HCT116 (cell line): ENCODE data around the gene PACS2. TPM values are rescaled to one million over a fixed set of nuclear protein-coding genes. Genes with fewer than 3 reads are reported as not detected.

Experiments
- ATAC-seq: fragments of 200-7000 bp; cut with Tn5 transposase; 2 replicates; pipeline ENCODE4 v1.9.1; 2020; ENCODE audit warnings: mild to moderate bottlenecking, moderate library complexity
- BruUV-seq: library from RNA; stranded (reverse); fragments of 400-500 nt; replicated peaks from 2 replicates; lab custom pipeline; 2021; lab: Mats Ljungman, UMichigan
- CTCF ChIA-PET: fragments of 300-600 bp; sonication (Branson Sonifier 250); formaldehyde crosslinking; loops from one replicate; lab custom pipeline; 2021; ENCODE audit warnings: antibody characterized with exemption; lab: Charles Lee
- POLR2A ChIA-PET: fragments of 300-600, 350-600 bp; sonication (Branson Sonifier 250); formaldehyde crosslinking; loops from one replicate; lab custom pipeline; 2021; ENCODE audit warnings: antibody characterized with exemption; lab: Charles Lee
- RAD21 ChIA-PET, 2 experiments: fragments of 300-600 bp; sonication (Branson Sonifier 250); formaldehyde crosslinking; loops; one replicate each; lab custom pipeline; 2023; ENCODE audit warnings: low total read pairs in 2 of 2; ENCODE audit not compliant: uncharacterized antibody in 2 of 2, unreplicated experiment in 2 of 2, low non-redundant PET in 1 of 2; lab: Charles Lee
- DNase-seq: peaks from one replicate; pipeline ENCODE4 v3.0.0-alpha.2; 2010; ENCODE audit warnings: low read depth, low spot score
- H2AFZ ChIP-seq: fragments of 200-600 bp; shearing (Covaris generic), sonication (generic); 2 replicates; pipeline ENCODE4 v1.6.1; 2017; ENCODE audit warnings: low read depth, mixed run types, mixed read lengths, antibody characterized with exemption, low read length; ENCODE audit not compliant: poor library complexity, severe bottlenecking
- H3K27ac ChIP-seq: 2 replicates; pipeline ENCODE4 v1.5.1; 2012; ENCODE audit warnings: low read depth, low read length
- H3K27me3 ChIP-seq: fragments of 200-600 bp; sonication (generic); 2 replicates; pipeline ENCODE4 v1.6.1; 2016; ENCODE audit warnings: mixed run types, low read length, mixed read lengths; ENCODE audit not compliant: insufficient read depth
- H3K36me3 ChIP-seq, 2 experiments: fragments of 200-500 bp in 1 of 2; fragments of 200-600 bp in 1 of 2; sonication (Bioruptor generic) in 1 of 2; sonication (generic) in 1 of 2; 2 replicates each; pipeline versions ENCODE4 v1.5.1 to v1.6.1; 2014 to 2016; ENCODE audit warnings: low read length in 2 of 2, inconsistent platforms in 1 of 2, mixed read lengths in 1 of 2, mixed run types in 1 of 2; ENCODE audit not compliant: insufficient read depth in 2 of 2, control insufficient read depth in 1 of 2
- H3K4me1 ChIP-seq, 2 experiments: fragments of 200-600 bp in 1 of 2; sonication (generic) in 1 of 2; 2 replicates each; pipeline versions ENCODE4 v1.5.1 to v1.6.1; 2012 to 2017; ENCODE audit warnings: low read length in 2 of 2, inconsistent platforms in 1 of 2, mild to moderate bottlenecking in 1 of 2, mixed read lengths in 1 of 2, mixed run types in 1 of 2, moderate library complexity in 1 of 2; ENCODE audit not compliant: insufficient read depth in 2 of 2, control insufficient read depth in 1 of 2
- H3K4me2 ChIP-seq: fragments of 200-600 bp; sonication (generic); 2 replicates; pipeline ENCODE4 v1.6.1; 2017; ENCODE audit warnings: mixed run types, low read length, mixed read lengths
- H3K4me3 ChIP-seq, 2 experiments: fragments of 200-600 bp in 1 of 2; sonication (generic) in 1 of 2; replicated peaks in 1 of 2; 2 replicates each; pipeline ENCODE4 v1.5.1; 2011 to 2016; ENCODE audit warnings: low read length in 2 of 2, control low read depth in 1 of 2, low read depth in 1 of 2, mild to moderate bottlenecking in 1 of 2, mixed read lengths in 1 of 2, mixed run types in 1 of 2
- H3K79me2 ChIP-seq: fragments of 200-600 bp; sonication (generic); 2 replicates; pipeline ENCODE4 v1.6.1; 2017; ENCODE audit warnings: mild to moderate bottlenecking, mixed run types, low read length, moderate library complexity, mixed read lengths; ENCODE audit not compliant: insufficient read depth
- H3K9ac ChIP-seq: fragments of 200-600 bp; sonication (generic); 2 replicates; pipeline ENCODE4 v1.6.1; 2016; ENCODE audit warnings: low read length, mixed read lengths
- H3K9me2 ChIP-seq: fragments of 200-600 bp; sonication (generic), shearing (Covaris generic); 2 replicates; pipeline ENCODE4 v1.6.1; 2017; ENCODE audit warnings: mixed run types, mild to moderate bottlenecking, moderate library complexity; ENCODE audit not compliant: insufficient read depth
- H3K9me3 ChIP-seq, 2 experiments: fragments of 200-500 bp in 1 of 2; fragments of 200-600 bp in 1 of 2; sonication (Bioruptor generic) in 1 of 2; sonication (generic) in 1 of 2; 2 replicates each; pipeline ENCODE4 v1.6.1; 2014 to 2017; ENCODE audit warnings: low read length in 2 of 2, mixed read lengths in 2 of 2, inconsistent platforms in 1 of 2, low read depth in 1 of 2, mild to moderate bottlenecking in 1 of 2, mixed run types in 1 of 2, moderate library complexity in 1 of 2; ENCODE audit not compliant: control insufficient read depth in 1 of 2, insufficient read depth in 1 of 2
- H4K20me1 ChIP-seq: fragments of 200-600 bp; sonication (generic), shearing (Covaris generic); 2 replicates; pipeline ENCODE4 v1.6.1; 2017; ENCODE audit warnings: mixed run types, mild to moderate bottlenecking, moderate library complexity; ENCODE audit not compliant: insufficient read depth
- ATF3 ChIP-seq: IDR thresholded peaks from 2 replicates; pipeline ENCODE4 v1.6.1; 2012
- CBX3 ChIP-seq: IDR thresholded peaks from 2 replicates; pipeline ENCODE4 v1.6.1; 2012; ENCODE audit warnings: low read depth
- CEBPB ChIP-seq: IDR thresholded peaks from 2 replicates; pipeline ENCODE4 v1.6.1; 2012; ENCODE audit warnings: low read depth
- CTCF ChIP-seq, 3 experiments: fragments of 200-600 bp in 1 of 3; sonication (generic) in 1 of 3; IDR thresholded peaks in 2 of 3; conservative IDR thresholded peaks in 1 of 3; 2 replicates each; pipeline ENCODE4 v1.5.1; 2012 to 2017; ENCODE audit warnings: low read depth in 2 of 3, low read length in 2 of 3, antibody characterized with exemption in 1 of 3, borderline replicate concordance in 1 of 3, control low read depth in 1 of 3, mild to moderate bottlenecking in 1 of 3, mixed read lengths in 1 of 3, mixed run types in 1 of 3, moderate library complexity in 1 of 3; ENCODE audit not compliant: insufficient read depth in 1 of 3
- EGR1 ChIP-seq: IDR thresholded peaks from 2 replicates; pipeline ENCODE4 v1.6.1; 2012; ENCODE audit warnings: low read depth
- ELF1 ChIP-seq: IDR thresholded peaks from 2 replicates; pipeline ENCODE4 v1.6.1; 2012; ENCODE audit warnings: low read depth, borderline replicate concordance
- EZH2phosphoT487 ChIP-seq: fragments of 200-600 bp; IDR thresholded peaks from 2 replicates; pipeline ENCODE4 v1.6.1; 2018; ENCODE audit warnings: antibody characterized with exemption, borderline replicate concordance
- FOSL1 ChIP-seq: IDR thresholded peaks from 2 replicates; pipeline ENCODE4 v1.6.1; 2012; ENCODE audit warnings: low read depth
- JUND ChIP-seq: IDR thresholded peaks from 2 replicates; pipeline ENCODE4 v1.6.1; 2012
- MAX ChIP-seq: IDR thresholded peaks from 2 replicates; pipeline ENCODE4 v1.6.1; 2012
- POLR2A ChIP-seq: IDR thresholded peaks from 2 replicates; pipeline ENCODE4 v1.7.0; 2011; ENCODE audit warnings: borderline replicate concordance; ENCODE audit not compliant: insufficient read depth, insufficient read length; ENCODE audit errors: extremely low read depth
- RAD21 ChIP-seq: IDR thresholded peaks from 2 replicates; pipeline ENCODE4 v1.6.1; 2012; ENCODE audit warnings: low read depth, mild to moderate bottlenecking
- SP1 ChIP-seq: IDR thresholded peaks from 2 replicates; pipeline ENCODE4 v1.6.1; 2012; ENCODE audit warnings: low read depth
- SRF ChIP-seq: IDR thresholded peaks from 2 replicates; pipeline ENCODE4 v1.6.1; 2012; ENCODE audit warnings: low read depth
- TCF7L2 ChIP-seq: IDR thresholded peaks from 2 replicates; pipeline ENCODE4 v1.7.0; 2011; ENCODE audit warnings: borderline replicate concordance, inconsistent platforms; ENCODE audit not compliant: insufficient read depth, insufficient read length; ENCODE audit errors: extremely low read depth
- ZFX ChIP-seq: fragments of 450-650 bp; IDR thresholded peaks from 2 replicates; pipeline ENCODE4 v1.6.1; 2017
- ZNF274 ChIP-seq: fragments of 200-500 bp; sonication (Bioruptor generic); IDR thresholded peaks from 2 replicates; pipeline ENCODE4 v1.6.1; 2014; ENCODE audit warnings: mild to moderate bottlenecking, low read depth, low read length, inconsistent platforms
- intact Hi-C: fragments of 100-400 bp; cut with micrococcal nuclease; formaldehyde crosslinking; loops from 2 replicates; pipeline ENCODE4 v1.10.0; 2022
- total RNA-seq: library from RNA; stranded (reverse); gene quantifications from one replicate; pipeline ENCODE4 v1.2.1, GENCODE V29; 2021; ENCODE audit not compliant: unreplicated experiment

Gene PACS2
- total RNA-seq, 1 experiment from 2014 or later = 75.5 TPM

- intact Hi-C loops = no loop called here
- RAD21 ChIA-PET = no interaction called here
- Histone ChIP-seq H3K27ac (no peak overlapping the region; the same call in 1 of the 2 replicates), H4K20me1 (no peaks in the 10 kb centered on the region), H3K36me3 (peaks cover 0 to 7% of the 10 kb centered on the region in 2 experiments; a peak in 2 of 4 replicates), H3K79me2 (peaks cover 15% of the 10 kb centered on the region), H3K9ac (no peak overlapping the region), H2AFZ (no peak overlapping the region), H3K9me2 (no peaks in the 10 kb centered on the region), H3K4me3 (no peak overlapping the region), H3K9me3 (peaks cover 0 to 4% of the 10 kb centered on the region in 2 experiments; a peak in 1 of 4 replicates), H3K4me1 (peaks cover 19 to 39% of the 10 kb centered on the region in 2 experiments; a peak in 3 of 4 replicates), H3K4me2 (no peak overlapping the region), H3K27me3 (no peaks in the 10 kb centered on the region)
- CTCF ChIA-PET = no interaction called here
- POLR2A ChIA-PET = no interaction called here
- no TSS peak for BruUV-seq
- ATAC-seq (no peak), DNase-seq (no peak)
- TF ChIP-seq MAX (no peak), SRF (no peak), EZH2phosphoT487 (no peak)
Observed at GRCh38 chr14:105394714-105395537, 80.4 kb downstream of the PACS2 start.

GRCh38 chr14:105395538-105395854, 80.9 kb downstream of the PACS2 start:
- ATAC-seq = no peak
- H3K9me3 ChIP-seq = peaks cover 0 to 4% of the 10 kb centered on the region in 2 experiments; a peak in 1 of 4 replicates
- H4K20me1 ChIP-seq = no peaks in the 10 kb centered on the region
- POLR2A ChIA-PET = no interaction called here
- no peak overlapping the region; the same call in 1 of the 2 replicates for H3K27ac ChIP-seq
- H3K4me2 ChIP-seq = no peak overlapping the region
- H2AFZ ChIP-seq = no peak overlapping the region
- H3K36me3 ChIP-seq = peaks cover 0 to 13% of the 10 kb centered on the region in 2 experiments; a peak in 3 of 4 replicates
- H3K79me2 ChIP-seq = peaks cover 19% of the 10 kb centered on the region
- H3K4me3 ChIP-seq = no peak overlapping the region
- no TSS peak for BruUV-seq
- H3K27me3 ChIP-seq = no peaks in the 10 kb centered on the region
- no peak for DNase-seq
- intact Hi-C loops = no loop called here
- no peak for TF ChIP-seq TCF7L2
- TF ChIP-seq ZNF274 = no peak
- TF ChIP-seq EZH2phosphoT487 = no peak
- TF ChIP-seq SRF = no peak
- no peak for TF ChIP-seq ZFX
- no peak for TF ChIP-seq SP1
- no peak for TF ChIP-seq EGR1
- no peak for TF ChIP-seq MAX
- no peak for TF ChIP-seq FOSL1
- TF ChIP-seq RAD21 = no peak
- no peak for TF ChIP-seq CBX3
- TF ChIP-seq CTCF (IDR thresholded peaks at IDR 0.05 in 2 of 3, conservative IDR thresholded peaks at IDR 0.05 in 1 of 3; ENCODE audit: borderline replicate concordance in 1 of 3, insufficient read depth in 1 of 3, low read depth in 2 of 3, low read length in 2 of 3) = no peak
- no peak for TF ChIP-seq ELF1
- no peak for TF ChIP-seq JUND
- TF ChIP-seq POLR2A = no peak
- no peak for TF ChIP-seq CEBPB
- TF ChIP-seq ATF3 = no peak
- H3K4me1 ChIP-seq = peaks cover 19 to 40% of the 10 kb centered on the region in 2 experiments; a peak in 3 of 4 replicates
- no peak overlapping the region for H3K9ac ChIP-seq
- CTCF ChIA-PET = no interaction called here
- RAD21 ChIA-PET = no interaction called here
- no peaks in the 10 kb centered on the region for H3K9me2 ChIP-seq
